Suprapubic skin (tissue), 4 donors: ENCODE measurements around the gene ASB3. TPM values are rescaled to one million over a fixed set of nuclear protein-coding genes. Genes with fewer than 3 reads are reported as not detected.

Source experiments
- DNase-seq, 2 donors: peaks; one replicate each; pipeline ENCODE4 v3.0.0-alpha.2; 2019; ENCODE audit warnings: low spot score in 2 of 2
- H3K27ac ChIP-seq: fragments of 200-600 bp; sonication (generic); one replicate; pipeline ENCODE4 v1.5.1; 2019
- H3K27me3 ChIP-seq: fragments of 200-600 bp; sonication (generic); one replicate; pipeline ENCODE4 v1.5.1; 2019
- H3K36me3 ChIP-seq: fragments of 200-600 bp; sonication (generic); one replicate; pipeline ENCODE4 v1.5.1; 2019
- H3K4me1 ChIP-seq: fragments of 200-600 bp; sonication (generic); one replicate; pipeline ENCODE4 v1.5.1; 2019
- H3K4me3 ChIP-seq: fragments of 200-600 bp; sonication (generic); one replicate; pipeline ENCODE4 v1.5.1; 2019; ENCODE audit warnings: mild to moderate bottlenecking
- H3K9me3 ChIP-seq: fragments of 200-600 bp; sonication (generic); one replicate; pipeline ENCODE4 v1.5.1; 2019
- EP300 ChIP-seq: sonication (generic); formaldehyde crosslinking; IDR thresholded peaks from one replicate; pipeline ENCODE4 v1.6.1; 2017; ENCODE audit warnings: antibody characterized with exemption
- POLR2A ChIP-seq, 2 donors: fragments of 450-650 bp; IDR thresholded peaks; one replicate each; pipeline ENCODE4 v1.6.1; 2017; ENCODE audit warnings: antibody characterized with exemption in 2 of 2, mild to moderate bottlenecking in 2 of 2, moderate library complexity in 2 of 2
- POLR2AphosphoS5 ChIP-seq, 3 donors: sonication (generic); formaldehyde crosslinking; IDR thresholded peaks; one replicate each; pipeline ENCODE4 v1.6.1; 2017; ENCODE audit warnings: antibody characterized with exemption in 3 of 3
- WGBS: methylation state at CpG from one replicate; pipeline ENCODE4 v1.1.5; 2018; 5-methylcytosine and 5-hydroxymethylcytosine counted together
- total RNA-seq, 4 donors: library from RNA; depleted of rRNA; stranded (reverse); fragments of >200 nt; gene quantifications; one replicate each; pipeline ENCODE4 v1.1.0, GENCODE V29; 2016
- TF ChIP-seq, protein P1 (sequence below), 2 donors: fragments of 200-600 bp in 1 of 2; fragments of 450-650 bp in 1 of 2; sonication (generic) in 1 of 2; IDR thresholded peaks; one replicate each; pipeline ENCODE4 v1.5.1; 2016 to 2019; ENCODE audit warnings: antibody characterized with exemption in 2 of 2, mild to moderate bottlenecking in 1 of 2, moderate library complexity in 1 of 2

The ASB3 gene
- total RNA-seq, 4 donors from 2014 or later: 9.8 to 28.8 (median 12.6) TPM

DNA sequence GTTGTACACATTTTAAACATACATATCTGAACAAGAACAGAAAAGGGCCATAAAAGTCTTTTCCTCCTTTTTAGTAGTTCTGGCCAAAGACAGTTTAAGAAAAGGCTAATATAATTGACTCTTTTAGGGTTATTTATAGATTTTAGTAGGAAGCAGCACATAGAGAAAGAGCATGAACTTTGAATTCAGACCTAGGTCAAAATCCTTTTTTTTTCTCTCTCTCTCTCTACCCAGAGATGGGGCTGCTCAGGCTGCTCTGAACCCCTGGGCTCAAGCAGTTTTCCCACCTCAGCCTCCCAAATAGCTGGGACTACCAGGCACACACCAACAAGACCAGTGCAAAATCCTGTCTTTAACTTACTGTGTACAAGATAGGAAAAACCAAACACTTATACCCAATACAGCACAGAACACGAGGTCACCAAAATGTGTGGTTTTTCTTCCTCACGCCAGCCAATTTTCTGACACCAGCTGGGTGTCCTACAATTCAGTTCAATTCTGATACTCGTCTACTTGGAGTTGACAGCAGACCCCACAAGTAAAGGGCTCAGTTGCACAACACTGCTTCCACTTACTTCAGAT lies 32.2 kb upstream of the ASB3 start:
- Histone ChIP-seq H3K4me1 (no peaks in the 10 kb centered on the region), H3K27me3 (no peaks in the 10 kb centered on the region), H3K36me3 (peaks cover 47% of the 10 kb centered on the region), H3K27ac (no peak overlapping the region), H3K9me3 (no peaks in the 10 kb centered on the region), H3K4me3 (no peak overlapping the region)
- no peak for DNase-seq
- 80% methylated on average over 3 of the region's 3 CpGs for WGBS
- TF ChIP-seq, protein P1, sequence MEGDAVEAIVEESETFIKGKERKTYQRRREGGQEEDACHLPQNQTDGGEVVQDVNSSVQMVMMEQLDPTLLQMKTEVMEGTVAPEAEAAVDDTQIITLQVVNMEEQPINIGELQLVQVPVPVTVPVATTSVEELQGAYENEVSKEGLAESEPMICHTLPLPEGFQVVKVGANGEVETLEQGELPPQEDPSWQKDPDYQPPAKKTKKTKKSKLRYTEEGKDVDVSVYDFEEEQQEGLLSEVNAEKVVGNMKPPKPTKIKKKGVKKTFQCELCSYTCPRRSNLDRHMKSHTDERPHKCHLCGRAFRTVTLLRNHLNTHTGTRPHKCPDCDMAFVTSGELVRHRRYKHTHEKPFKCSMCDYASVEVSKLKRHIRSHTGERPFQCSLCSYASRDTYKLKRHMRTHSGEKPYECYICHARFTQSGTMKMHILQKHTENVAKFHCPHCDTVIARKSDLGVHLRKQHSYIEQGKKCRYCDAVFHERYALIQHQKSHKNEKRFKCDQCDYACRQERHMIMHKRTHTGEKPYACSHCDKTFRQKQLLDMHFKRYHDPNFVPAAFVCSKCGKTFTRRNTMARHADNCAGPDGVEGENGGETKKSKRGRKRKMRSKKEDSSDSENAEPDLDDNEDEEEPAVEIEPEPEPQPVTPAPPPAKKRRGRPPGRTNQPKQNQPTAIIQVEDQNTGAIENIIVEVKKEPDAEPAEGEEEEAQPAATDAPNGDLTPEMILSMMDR (IDR thresholded peaks at IDR 0.05): no peak
- TF ChIP-seq POLR2AphosphoS5 (IDR thresholded peaks at IDR 0.05): no peak
- TF ChIP-seq POLR2A (IDR thresholded peaks at IDR 0.05): no peak
- TF ChIP-seq EP300: no peak

DNA sequence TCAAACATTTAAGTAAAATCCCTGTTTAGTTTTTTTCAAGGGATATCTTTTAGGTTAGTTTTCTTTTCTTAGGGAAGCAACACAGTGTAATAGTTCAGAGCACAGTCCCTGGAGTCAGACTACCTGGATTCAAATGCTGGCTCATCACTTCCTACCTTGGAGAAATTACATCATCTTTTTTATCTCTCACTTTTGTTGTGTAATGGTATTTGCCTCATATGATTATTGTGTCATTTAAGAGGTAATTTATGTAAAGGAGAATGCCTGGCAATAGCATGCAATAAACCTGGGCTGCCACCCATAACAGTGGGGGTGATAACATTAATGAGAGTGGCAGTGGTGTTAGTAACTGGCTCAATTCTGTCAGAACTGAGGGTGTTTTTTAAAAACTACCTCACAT lies 26.4 kb upstream of the ASB3 start:
- no peaks in the 10 kb centered on the region for H3K9me3 ChIP-seq
- peaks cover 83% of the 10 kb centered on the region for H3K36me3 ChIP-seq
- H3K4me1 ChIP-seq: no peaks in the 10 kb centered on the region
- H3K27me3 ChIP-seq: no peaks in the 10 kb centered on the region
- DNase-seq: no peak
- no peak for TF ChIP-seq POLR2AphosphoS5 (IDR thresholded peaks at IDR 0.05)
- TF ChIP-seq EP300: no peak
- TF ChIP-seq, protein P1 (IDR thresholded peaks at IDR 0.05): no peak
- TF ChIP-seq POLR2A (IDR thresholded peaks at IDR 0.05): no peak
- H3K4me3 ChIP-seq: no peak overlapping the region
- no peak overlapping the region for H3K27ac ChIP-seq

DNA sequence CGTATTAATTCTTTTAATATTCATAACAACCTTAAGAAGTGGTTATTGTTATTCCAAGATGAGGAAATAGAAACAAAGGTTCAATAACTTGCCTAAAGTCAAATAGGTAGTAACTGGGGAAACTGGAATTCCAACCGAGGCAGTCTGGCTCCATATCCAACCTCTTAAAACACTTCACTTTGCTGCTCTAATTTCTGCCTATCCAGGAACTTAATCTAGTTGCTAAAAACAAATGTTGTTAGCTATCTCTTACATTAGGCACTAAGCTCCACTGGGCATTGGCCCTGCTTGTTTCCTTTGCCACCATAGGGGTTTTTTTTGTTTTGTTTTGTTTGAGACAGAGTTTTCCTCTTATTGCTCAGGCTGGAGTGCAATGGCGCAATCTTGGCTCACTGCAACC lies 24.8 kb upstream of the ASB3 start:
- no peak for DNase-seq
- Histone ChIP-seq H3K9me3 (no peaks in the 10 kb centered on the region), H3K27ac (no peak overlapping the region), H3K4me1 (no peaks in the 10 kb centered on the region), H3K36me3 (peaks cover 88% of the 10 kb centered on the region), H3K4me3 (no peak overlapping the region), H3K27me3 (no peaks in the 10 kb centered on the region)
- 93% methylated on average over 3 of the region's 3 CpGs for WGBS
- no peak for TF ChIP-seq EP300
- TF ChIP-seq, protein P1 (IDR thresholded peaks at IDR 0.05): no peak

DNA sequence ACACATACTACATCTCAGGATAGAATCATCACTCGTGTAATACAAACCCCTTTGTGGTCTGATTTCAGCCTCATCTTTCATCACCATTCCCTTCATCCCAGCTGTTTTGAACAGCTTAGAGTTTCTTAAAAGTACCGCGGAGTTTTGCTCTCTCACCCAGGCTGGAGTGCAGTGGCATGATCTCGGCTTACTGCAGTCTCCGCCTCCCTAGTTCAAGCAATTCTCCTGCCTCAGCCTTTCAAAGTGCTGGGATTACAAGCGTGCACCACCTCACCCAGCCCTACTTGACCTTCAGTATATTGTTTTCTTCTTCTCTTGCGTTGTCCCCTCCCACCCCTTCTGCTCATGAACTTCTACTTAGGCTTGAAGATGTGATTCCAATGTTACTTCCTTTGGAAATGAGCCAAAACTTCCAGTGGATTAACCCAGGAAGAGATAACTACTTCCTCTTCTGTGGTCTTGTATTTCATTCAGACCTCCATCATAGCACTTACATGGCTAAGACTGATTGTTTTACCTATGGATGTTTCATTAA lies 15.9 kb upstream of the ASB3 start:
- Histone ChIP-seq H3K27me3 (no peaks in the 10 kb centered on the region), H3K4me3 (no peak overlapping the region), H3K4me1 (no peaks in the 10 kb centered on the region), H3K27ac (no peak overlapping the region), H3K9me3 (no peaks in the 10 kb centered on the region), H3K36me3 (peaks cover 72% of the 10 kb centered on the region)
- 81% methylated on average over 7 of the region's 7 CpGs for WGBS
- no peak for DNase-seq
- no peak for TF ChIP-seq EP300
- TF ChIP-seq POLR2A (IDR thresholded peaks at IDR 0.05): no peak
- TF ChIP-seq POLR2AphosphoS5 (IDR thresholded peaks at IDR 0.05): no peak
- TF ChIP-seq, protein P1 (IDR thresholded peaks at IDR 0.05): no peak

DNA sequence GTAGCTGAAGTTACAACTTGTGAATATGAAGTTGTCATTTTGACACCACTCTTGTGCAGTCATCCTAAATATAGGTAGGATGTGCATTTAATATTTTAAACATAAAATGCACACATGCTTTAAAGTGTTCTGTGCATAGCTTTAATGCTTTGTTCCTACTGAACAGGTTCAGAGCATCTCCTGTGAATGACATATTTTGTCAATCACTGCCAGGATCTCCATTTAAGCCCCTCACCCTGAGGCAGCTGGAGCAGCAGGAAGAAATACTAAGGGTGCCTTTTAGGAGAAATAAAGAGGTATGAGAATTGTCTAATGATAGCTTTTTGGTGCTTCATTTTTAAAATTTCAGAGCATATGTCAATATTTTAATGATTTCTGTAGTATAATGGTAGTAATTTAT lies 14.8 kb upstream of the ASB3 start:
- H3K36me3 ChIP-seq: peaks cover 66% of the 10 kb centered on the region

More for the DNA sequence above, 14.8 kb upstream of the ASB3 start:
- no peak overlapping the region for H3K27ac ChIP-seq
- no peaks in the 10 kb centered on the region for H3K27me3 ChIP-seq
- TF ChIP-seq POLR2AphosphoS5 (IDR thresholded peaks at IDR 0.05) (no peak), EP300 (no peak), POLR2A (IDR thresholded peaks at IDR 0.05) (no peak)
- TF ChIP-seq, protein P1 (IDR thresholded peaks at IDR 0.05): no peak
- no peak overlapping the region for H3K4me3 ChIP-seq
- DNase-seq: no peak
- H3K9me3 ChIP-seq: no peaks in the 10 kb centered on the region
- H3K4me1 ChIP-seq: no peaks in the 10 kb centered on the region
